Stimulated activated CD8-positive, alpha-beta memory T cell treated with anti-CD3 and anti-CD28 coated beads, Interleukin-12 subunit alpha, Interleukin-12 subunit beta, amount 100 ng/mL, for 4 hours (primary cell): ENCODE results near the gene SCAMP5.

ENCODE experiments used
- DNase-seq: peaks from one replicate; pipeline ENCODE4 v3.0.0-alpha.2; 2020; ENCODE audit warnings: low read depth

Gene SCAMP5

DNA sequence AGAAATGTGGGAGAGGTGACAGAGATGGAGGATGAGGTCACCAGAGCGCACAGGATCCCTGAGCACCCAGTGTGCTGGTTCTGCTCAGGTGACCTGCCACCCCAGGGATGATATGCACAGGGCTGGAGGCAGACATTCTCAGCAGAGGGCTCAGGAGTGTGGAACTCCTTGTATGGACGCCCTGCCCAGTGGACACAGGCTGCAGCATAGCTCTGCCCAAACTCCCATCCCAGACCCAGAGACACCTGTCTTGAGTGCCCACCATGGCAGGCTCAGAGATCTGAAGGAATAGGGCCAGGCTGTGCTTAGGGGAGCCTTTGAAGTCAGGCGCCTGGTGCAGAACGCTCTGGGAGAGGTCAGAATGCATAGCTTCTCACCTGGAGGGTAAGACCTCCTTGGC is 75.3 kb downstream of the SCAMP5 start:
- DNase-seq = no peak
